GM12875 (cell line): Measurements from ENCODE around the gene CPNE7.
"Not testable (repeated sequence)": the region's sequence is repeated elsewhere in the genome, so short reads cannot be mapped to it uniquely, and the experiment has no call there.

Source experiments
- H3K4me3 ChIP-seq: one replicate; pipeline ENCODE4 v1.5.1; 2011; ENCODE audit warnings: low read depth, low read length, control low read depth
- TF ChIP-seq, protein P1 (sequence below): IDR thresholded peaks from 2 replicates; pipeline ENCODE4 v1.5.1; 2011; ENCODE audit warnings: low read depth, mild to moderate bottlenecking, control low read depth, inconsistent platforms, low read length, moderate library complexity, borderline replicate concordance; ENCODE audit not compliant: insufficient read depth

The CPNE7 gene

GRCh38 chr16:89621136-89621697 is 45.7 kb downstream of the CPNE7 start:
- no peak overlapping the region for H3K4me3 ChIP-seq
- TF ChIP-seq, protein P1, sequence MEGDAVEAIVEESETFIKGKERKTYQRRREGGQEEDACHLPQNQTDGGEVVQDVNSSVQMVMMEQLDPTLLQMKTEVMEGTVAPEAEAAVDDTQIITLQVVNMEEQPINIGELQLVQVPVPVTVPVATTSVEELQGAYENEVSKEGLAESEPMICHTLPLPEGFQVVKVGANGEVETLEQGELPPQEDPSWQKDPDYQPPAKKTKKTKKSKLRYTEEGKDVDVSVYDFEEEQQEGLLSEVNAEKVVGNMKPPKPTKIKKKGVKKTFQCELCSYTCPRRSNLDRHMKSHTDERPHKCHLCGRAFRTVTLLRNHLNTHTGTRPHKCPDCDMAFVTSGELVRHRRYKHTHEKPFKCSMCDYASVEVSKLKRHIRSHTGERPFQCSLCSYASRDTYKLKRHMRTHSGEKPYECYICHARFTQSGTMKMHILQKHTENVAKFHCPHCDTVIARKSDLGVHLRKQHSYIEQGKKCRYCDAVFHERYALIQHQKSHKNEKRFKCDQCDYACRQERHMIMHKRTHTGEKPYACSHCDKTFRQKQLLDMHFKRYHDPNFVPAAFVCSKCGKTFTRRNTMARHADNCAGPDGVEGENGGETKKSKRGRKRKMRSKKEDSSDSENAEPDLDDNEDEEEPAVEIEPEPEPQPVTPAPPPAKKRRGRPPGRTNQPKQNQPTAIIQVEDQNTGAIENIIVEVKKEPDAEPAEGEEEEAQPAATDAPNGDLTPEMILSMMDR, result no peak

DNA sequence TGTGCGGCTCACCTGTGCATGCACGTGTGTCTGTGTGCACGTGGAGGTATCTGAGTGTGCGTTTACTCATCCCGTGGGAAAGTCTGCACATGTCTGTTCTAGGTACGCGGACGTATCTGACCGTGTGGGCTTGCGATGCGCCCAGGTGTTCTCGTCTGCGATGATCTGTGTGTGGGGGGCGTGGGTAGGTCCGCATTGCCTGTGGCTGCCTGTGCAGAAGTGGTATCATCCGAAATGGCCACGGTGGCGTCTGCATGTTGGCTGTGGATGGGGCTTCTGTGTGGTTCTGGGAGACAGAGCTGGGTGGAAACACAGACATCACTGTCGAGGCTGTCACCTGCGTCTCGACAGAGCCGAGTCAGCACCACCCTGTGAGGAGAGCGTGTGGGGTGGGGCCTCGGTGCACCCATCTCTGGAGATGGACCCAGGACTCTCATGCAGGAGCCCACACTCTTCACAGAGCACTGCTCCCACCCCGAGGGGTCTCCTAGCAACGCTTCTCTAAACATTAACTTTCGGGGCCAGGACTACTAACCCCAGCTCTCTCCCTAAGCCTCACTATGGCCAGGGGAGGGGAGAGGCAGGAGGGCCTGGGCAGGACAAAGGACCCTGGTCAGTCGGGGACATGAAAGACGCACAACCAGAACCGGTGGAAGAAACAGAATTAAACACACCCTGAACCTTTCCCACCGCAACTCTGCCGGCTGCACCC is 46.3 kb downstream of the CPNE7 start:
- TF ChIP-seq, protein P1, result no peak
- no peak overlapping the region for H3K4me3 ChIP-seq

DNA sequence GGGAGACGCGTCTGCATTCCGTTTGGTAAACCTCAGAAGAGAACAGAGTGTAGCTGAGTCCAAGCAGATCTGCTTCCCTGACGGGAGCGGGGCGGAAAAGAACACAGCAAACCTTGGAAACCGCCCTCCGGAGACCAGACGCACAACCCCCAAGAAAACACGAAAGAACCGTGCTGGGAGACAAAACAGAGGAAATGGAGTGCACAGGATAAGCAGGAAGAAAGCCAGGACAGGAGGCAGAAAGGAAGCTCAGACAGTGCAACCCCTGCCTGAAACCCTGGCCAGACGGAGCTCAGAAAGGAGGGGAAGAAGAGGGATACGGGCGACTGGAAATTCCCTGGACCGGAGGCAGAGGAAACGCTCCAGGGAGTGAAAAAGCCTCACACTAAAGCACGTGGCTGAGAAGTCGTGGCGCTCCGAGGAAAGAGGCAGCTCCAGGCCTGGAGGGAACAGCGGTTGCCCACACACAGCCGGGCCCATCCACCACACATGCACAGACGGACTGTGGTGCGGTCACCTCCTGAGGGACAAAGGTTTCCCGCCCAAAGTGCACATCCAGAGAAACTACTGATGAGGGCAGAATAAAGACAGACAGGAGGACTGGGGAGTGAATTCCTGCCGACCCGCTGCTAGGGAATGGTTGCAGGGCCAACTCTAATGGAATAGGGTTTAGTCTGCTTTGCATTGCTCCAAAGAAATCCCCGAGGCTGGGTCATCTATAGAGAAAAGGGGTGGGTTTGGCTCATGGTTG is 48.1 kb downstream of the CPNE7 start:
- TF ChIP-seq, protein P1, result no peak
- H3K4me3 ChIP-seq, result no peak overlapping the region

DNA sequence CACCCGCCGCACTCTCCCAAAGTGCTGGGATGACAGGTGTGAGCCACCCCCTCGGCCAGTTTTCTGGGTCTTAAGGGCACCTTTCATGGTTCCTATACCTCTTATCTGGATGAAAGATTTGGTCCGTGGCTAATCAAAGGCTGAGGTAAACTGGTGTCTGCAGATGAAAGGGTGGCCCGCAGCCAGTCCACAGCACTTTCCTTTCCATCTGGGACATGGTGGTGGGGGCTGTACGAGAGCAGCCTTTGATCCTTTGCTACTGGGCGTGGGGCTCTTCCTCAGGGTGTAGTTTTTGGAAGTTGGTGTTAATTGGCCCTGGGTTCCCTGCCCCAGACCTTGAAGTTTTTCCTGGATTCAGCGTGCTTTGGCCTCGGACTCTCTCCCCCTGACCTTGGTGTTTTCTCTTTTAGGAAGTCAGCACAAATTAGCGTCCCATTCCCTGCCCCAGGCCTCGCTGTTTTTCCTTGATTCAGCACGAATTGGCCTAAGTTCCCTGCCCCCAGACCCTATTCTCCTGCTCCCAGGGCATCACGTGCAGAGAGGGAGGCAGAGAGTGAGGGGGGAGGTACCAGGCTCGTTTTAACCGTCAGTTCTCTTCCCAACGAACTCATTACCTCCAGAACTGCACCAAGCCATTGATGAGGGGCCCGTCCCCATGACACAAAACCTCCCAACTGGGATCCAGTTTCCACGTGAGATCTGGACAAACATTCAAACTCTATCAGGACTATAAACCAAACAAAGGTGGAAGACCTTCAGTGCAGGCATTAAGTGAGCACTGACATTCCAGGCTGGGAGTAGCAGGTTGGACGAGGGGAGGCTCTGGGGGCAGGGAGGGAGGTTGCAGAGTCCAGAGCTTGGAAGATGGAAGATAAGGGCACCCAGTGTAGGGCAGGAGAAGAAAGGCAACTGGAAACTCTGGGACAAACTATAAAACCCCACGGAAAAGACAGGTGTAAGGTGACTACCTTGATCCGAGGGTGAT is 49.5 kb downstream of the CPNE7 start:
- H3K4me3 ChIP-seq, result no peak overlapping the region

DNA sequence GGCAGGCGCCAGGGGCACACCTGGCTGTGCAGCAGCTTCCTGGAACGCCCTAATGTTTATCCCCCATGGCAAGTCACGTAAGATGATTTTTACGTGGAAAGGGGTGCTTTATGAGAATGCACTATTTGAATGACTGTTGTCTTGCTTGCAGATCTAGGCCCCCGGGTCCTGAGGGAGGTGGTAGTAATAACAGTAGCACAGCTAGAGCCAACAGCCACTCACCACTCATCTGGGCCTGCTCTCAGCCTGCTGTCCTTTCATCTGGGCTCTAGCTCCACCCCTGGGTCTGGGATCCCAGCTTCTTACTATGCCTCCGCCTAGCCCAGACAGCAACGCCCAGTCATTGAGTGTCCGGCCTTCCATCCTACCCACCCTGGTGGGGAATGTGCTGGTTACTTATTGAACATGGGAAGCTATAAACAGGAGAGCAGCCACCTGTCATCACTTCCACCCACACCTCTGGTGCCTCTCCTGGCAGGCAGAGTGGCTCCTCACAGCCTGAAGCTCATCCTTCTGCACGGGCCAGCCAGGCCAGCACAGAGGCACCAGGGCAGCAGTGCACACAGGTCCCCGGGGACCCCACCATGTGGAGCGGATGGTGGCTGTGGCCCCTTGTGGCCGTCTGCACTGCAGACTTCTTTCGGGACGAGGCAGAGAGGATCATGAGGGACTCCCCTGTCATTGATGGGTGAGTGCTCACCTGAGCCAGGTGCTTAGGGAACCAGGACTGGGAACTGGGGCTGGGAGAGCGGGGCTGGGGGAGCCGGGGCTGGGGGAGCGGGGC is 54.5 kb downstream of the CPNE7 start:
- H3K4me3 ChIP-seq, result no peak overlapping the region
- TF ChIP-seq, protein P1, result no peak

More for the DNA sequence above, 49.5 kb downstream of the CPNE7 start:
- TF ChIP-seq, protein P1, result no peak

DNA sequence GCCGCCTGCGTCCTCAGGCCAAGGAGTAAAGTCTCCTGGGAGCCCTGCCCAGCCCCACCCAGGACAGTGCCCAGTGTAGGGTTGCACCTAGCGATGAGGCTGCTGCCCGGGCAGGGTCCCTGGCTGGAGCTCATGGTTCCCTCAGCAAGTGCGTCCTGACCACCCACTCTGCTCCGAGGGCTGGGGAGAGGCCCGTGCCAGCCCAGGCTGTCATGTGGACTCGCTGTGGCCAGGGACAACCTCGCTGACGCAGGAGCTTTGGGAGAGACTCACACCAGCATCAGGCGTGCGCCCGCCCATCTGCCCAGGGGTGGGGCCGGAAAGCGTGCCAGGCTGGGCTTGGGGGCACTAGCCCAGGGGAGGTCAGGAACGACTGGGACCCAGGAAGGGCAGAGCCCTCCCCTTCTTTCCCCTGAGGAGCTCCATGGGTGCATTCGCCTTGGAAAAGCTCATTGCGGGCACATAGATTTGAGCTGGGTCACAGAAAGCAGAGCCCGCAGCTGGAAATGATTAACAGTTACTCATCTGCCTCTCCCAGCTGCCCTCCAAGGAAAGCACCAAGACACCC is 57.6 kb downstream of the CPNE7 start:
- TF ChIP-seq, protein P1, result no peak
- no peak overlapping the region for H3K4me3 ChIP-seq

DNA sequence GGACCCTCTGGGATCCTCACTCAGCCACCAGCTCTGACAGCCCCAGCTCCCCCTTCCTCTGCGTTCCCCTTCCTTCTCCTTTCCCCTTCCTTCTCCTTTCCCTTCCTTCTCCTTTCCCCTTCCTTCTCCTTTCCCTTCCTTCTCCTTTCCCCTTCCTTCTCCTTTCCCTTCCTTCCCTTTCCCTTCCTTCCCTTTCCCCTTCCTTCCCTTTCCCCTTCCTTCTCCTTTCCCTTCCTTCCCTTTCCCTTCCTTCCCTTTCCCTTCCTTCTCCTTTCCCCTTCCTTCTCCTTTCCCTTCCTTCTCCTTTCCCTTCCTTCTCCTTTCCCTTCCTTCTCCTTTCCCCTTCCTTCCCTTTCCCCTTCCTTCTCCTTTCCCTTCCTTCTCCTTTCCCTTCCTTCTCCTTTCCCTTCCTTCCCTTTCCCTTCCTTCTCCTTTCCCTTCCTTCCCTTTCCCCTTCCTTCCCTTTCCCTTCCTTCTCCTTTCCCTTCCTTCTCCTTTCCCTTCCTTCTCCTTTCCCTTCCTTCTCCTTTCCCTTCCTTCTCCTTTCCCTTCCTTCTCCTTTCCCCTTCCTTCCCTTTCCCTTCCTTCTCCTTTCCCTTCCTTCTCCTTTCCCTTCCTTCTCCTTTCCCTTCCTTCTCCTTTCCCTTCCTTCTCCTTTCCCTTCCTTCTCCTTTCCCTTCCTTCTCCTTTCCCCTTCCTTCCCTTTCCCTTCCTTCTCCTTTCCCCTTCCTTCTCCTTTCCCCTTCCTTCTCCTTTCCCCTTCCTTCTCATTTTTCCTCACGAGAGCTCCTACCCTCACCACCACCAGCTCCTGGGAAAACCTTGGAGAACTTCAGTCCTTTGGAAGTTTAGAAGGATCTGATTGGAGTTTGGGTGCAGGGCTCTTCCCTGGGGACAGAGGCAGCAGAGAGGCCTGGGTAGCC is 59.2 kb downstream of the CPNE7 start:
- H3K4me3 ChIP-seq, result not testable (repeated sequence)
